GM06990 (cell line): Measurements from ENCODE around the gene ERRFI1.
"Not testable (repeated sequence)": the region's sequence is repeated elsewhere in the genome, so short reads cannot be mapped to it uniquely, and the experiment has no call there.

Experiments
- DNase-seq: peaks from one replicate; pipeline ENCODE4 v3.0.0-alpha.2; 2011; ENCODE audit not compliant: insufficient read length; ENCODE audit errors: extremely low read depth
- H3K27me3 ChIP-seq: replicated peaks from 2 replicates; pipeline ENCODE4 v1.6.0; 2011; ENCODE audit warnings: low read length; ENCODE audit not compliant: control insufficient read depth, insufficient read depth
- H3K36me3 ChIP-seq: 2 replicates; pipeline ENCODE4 v1.5.1; 2011; ENCODE audit warnings: low read length; ENCODE audit not compliant: control insufficient read depth, insufficient read depth
- H3K4me3 ChIP-seq: replicated peaks from 2 replicates; pipeline ENCODE4 v1.5.1; 2011; ENCODE audit warnings: low read depth, mild to moderate bottlenecking, control low read depth, low read length
- TF ChIP-seq, protein P1 (sequence below): IDR thresholded peaks from 2 replicates; pipeline ENCODE4 v1.5.1; 2011; ENCODE audit warnings: low read length, control low read depth, mild to moderate bottlenecking, inconsistent platforms; ENCODE audit not compliant: insufficient read depth, poor library complexity, severe bottlenecking

ERRFI1 gene

GRCh38 chr1:7971024-7971423, 55.1 kb downstream of the ERRFI1 start:
- no peak for DNase-seq
- Histone ChIP-seq H3K36me3 (peaks cover 22% of the 10 kb centered on the region), H3K4me3 (no peak overlapping the region), H3K27me3 (no peaks in the 10 kb centered on the region)
- TF ChIP-seq, protein P1, sequence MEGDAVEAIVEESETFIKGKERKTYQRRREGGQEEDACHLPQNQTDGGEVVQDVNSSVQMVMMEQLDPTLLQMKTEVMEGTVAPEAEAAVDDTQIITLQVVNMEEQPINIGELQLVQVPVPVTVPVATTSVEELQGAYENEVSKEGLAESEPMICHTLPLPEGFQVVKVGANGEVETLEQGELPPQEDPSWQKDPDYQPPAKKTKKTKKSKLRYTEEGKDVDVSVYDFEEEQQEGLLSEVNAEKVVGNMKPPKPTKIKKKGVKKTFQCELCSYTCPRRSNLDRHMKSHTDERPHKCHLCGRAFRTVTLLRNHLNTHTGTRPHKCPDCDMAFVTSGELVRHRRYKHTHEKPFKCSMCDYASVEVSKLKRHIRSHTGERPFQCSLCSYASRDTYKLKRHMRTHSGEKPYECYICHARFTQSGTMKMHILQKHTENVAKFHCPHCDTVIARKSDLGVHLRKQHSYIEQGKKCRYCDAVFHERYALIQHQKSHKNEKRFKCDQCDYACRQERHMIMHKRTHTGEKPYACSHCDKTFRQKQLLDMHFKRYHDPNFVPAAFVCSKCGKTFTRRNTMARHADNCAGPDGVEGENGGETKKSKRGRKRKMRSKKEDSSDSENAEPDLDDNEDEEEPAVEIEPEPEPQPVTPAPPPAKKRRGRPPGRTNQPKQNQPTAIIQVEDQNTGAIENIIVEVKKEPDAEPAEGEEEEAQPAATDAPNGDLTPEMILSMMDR = no peak

DNA sequence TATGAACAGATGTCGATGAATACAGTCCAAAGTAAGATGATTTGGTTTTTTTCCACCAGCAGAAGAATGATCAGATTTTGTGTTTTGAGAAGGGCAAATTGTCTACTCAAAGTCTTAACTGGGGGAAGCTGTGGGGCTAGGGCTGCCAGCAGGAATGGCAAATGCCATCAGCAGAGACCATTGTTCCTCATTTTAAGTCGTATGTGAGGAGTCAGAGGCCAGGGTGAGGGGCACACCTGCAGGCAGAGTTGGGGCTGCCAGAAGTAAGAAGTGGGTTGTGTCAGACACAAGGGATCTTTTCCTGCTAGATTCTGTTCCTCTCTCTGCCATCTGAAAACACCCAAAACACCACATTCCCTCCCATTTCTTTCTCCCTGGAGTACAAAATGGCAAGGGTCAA, 55.9 kb downstream of the ERRFI1 start:
- TF ChIP-seq, protein P1 = no peak
- no peak for DNase-seq
- no peak overlapping the region for H3K4me3 ChIP-seq
- H3K27me3 ChIP-seq = no peaks in the 10 kb centered on the region
- H3K36me3 ChIP-seq = peaks cover 29% of the 10 kb centered on the region

DNA sequence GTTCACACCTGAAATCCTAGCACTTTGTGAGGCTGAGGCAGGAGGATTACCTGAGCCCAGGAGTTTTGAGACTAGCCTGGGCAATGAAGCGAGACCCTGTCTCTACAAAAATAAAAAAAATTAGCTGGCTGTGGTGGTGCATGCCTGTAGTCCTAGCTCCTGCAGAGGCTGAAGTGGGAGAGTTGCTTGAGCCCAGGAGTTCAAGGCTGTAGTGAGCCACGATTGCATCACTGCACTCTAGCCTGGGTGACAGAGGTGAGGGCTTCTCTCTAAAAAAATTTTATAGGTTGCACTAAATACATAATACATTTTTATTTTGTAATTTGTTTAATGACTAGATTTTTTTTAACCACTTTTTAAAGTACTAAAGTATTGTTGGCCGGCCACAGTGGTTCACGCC, 58.5 kb downstream of the ERRFI1 start:
- Histone ChIP-seq H3K36me3 (peaks cover 33% of the 10 kb centered on the region), H3K27me3 (no peaks in the 10 kb centered on the region), H3K4me3 (no peak overlapping the region)
- DNase-seq = no peak
- TF ChIP-seq, protein P1 = no peak

DNA sequence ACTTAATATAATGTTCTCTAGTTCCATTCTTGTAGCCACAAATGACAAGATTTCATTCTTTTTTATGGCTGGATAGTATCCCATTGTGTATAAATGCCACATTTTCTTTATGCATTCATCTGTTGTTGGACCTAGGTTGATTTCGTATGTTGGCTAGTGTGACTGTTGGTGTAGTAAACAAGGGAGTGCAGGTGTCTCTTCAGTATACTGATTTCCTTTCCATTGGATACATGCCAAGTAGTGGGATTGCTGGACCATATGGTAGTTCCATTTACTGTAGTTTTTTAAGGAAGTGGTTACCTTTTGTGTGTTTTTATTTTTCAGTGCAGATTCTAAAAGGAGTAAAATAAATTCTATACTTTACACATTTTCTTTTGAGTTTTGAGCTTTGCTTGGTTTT, 58.9 kb downstream of the ERRFI1 start:
- Histone ChIP-seq H3K36me3 (peaks cover 32% of the 10 kb centered on the region), H3K4me3 (no peak overlapping the region), H3K27me3 (no peaks in the 10 kb centered on the region)
- TF ChIP-seq, protein P1 = no peak
- no peak for DNase-seq

DNA sequence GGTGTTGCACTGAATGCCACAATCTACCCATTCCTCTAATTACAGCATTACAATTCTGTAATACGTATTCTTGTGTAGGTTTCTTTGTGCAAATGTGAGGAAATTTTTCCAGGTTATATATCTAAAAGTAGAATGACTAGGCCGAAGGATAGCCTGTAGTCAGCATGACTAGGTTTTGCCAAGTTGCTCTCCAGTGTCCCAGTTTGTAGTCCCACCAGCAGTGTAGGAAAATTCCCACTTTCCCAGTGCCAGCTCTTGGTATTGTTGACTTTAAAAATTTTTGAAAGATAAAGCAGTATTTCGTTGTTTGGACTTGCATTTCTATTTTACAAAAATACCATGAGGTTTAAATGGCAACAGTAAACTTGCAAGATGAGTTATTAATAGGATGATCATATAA, 61.6 kb downstream of the ERRFI1 start:
- TF ChIP-seq, protein P1 = no peak
- no peak for DNase-seq
- Histone ChIP-seq H3K4me3 (no peak overlapping the region), H3K36me3 (peaks cover 17% of the 10 kb centered on the region), H3K27me3 (no peaks in the 10 kb centered on the region)

DNA sequence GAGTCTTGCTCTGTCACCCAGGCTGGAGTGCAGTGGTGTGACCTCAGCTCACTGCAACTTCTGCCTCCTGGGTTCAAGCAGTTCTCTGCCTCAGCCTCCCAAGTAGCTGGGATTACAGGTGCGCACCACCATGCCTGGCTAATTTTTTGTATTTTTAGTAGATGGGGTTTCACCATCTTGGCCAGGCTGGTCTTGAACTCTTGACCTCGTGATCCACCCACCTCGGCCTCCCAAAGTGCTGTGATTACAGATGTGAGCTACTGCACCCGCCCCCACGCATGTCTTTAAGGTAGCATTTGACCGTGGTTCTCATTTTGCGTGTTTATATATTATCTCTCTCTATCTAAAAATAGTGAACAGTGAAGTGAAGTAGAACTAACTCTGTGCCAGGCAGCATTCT, 62.3 kb downstream of the ERRFI1 start:
- peaks cover 17% of the 10 kb centered on the region for H3K36me3 ChIP-seq
- not testable (repeated sequence) for H3K27me3 ChIP-seq, DNase-seq, H3K4me3 ChIP-seq

- not testable (repeated sequence) for H3K27me3 ChIP-seq, H3K4me3 ChIP-seq, DNase-seq
- peaks cover 17% of the 10 kb centered on the region for H3K36me3 ChIP-seq
Observed at GRCh38 chr1:7963378-7963730, 62.8 kb downstream of the ERRFI1 start.
